DND-41 (cell line): ENCODE data around the gene ULBP1.
"Not testable (repeated sequence)": the region's sequence is repeated elsewhere in the genome, so short reads cannot be mapped to it uniquely, and the experiment has no call there.

Experiments
- ATAC-seq: fragments of 200-7000 bp; cut with Tn5 transposase; 3 replicates; pipeline ENCODE4 v1.9.1; 2021; ENCODE audit warnings: low read depth; ENCODE audit not compliant: insufficient read depth
- DNase-seq: peaks from one replicate; pipeline ENCODE4 v3.0.0-alpha.2; 2020
- H2AFZ ChIP-seq: 2 replicates; pipeline ENCODE4 v1.6.0; 2012; ENCODE audit warnings: low read depth, low read length
- H3K27ac ChIP-seq: 2 replicates; pipeline ENCODE4 v1.5.1; 2012; ENCODE audit warnings: low read length, inconsistent platforms
- H3K27me3 ChIP-seq: fragments of 200-600 bp; sonication (generic); 2 replicates; pipeline ENCODE4 v1.6.0; 2012; ENCODE audit warnings: low read length, mild to moderate bottlenecking, inconsistent platforms; ENCODE audit not compliant: insufficient read depth, poor library complexity
- H3K36me3 ChIP-seq: 2 replicates; pipeline ENCODE4 v1.5.1; 2012; ENCODE audit warnings: low read length, inconsistent platforms; ENCODE audit not compliant: insufficient read depth
- H3K4me1 ChIP-seq: 2 replicates; pipeline ENCODE4 v1.5.1; 2012; ENCODE audit warnings: mild to moderate bottlenecking, low read length; ENCODE audit not compliant: insufficient read depth
- H3K4me2 ChIP-seq: 2 replicates; pipeline ENCODE4 v1.6.0; 2012; ENCODE audit warnings: mild to moderate bottlenecking, moderate library complexity, low read length, inconsistent platforms; ENCODE audit not compliant: insufficient read depth
- H3K4me3 ChIP-seq, 2 experiments: fragments of 200-600 bp in 1 of 2; shearing (Covaris generic) in 1 of 2; 2 replicates each; pipeline ENCODE4 v1.5.1; 2012 to 2016; ENCODE audit warnings: inconsistent platforms in 2 of 2, low read length in 2 of 2, mild to moderate bottlenecking in 2 of 2, low read depth in 1 of 2, moderate library complexity in 1 of 2
- H3K79me2 ChIP-seq: 2 replicates; pipeline ENCODE4 v1.6.0; 2012; ENCODE audit warnings: low read length, inconsistent platforms; ENCODE audit not compliant: insufficient read depth
- H3K9ac ChIP-seq: 2 replicates; pipeline ENCODE4 v1.6.0; 2012; ENCODE audit warnings: low read depth, mild to moderate bottlenecking, inconsistent platforms, low read length, moderate library complexity
- H3K9me3 ChIP-seq: 2 replicates; pipeline ENCODE4 v1.5.1; 2012; ENCODE audit warnings: low read length, moderate library complexity, mild to moderate bottlenecking, inconsistent platforms; ENCODE audit not compliant: insufficient read depth, severe bottlenecking
- H4K20me1 ChIP-seq: 2 replicates; pipeline ENCODE4 v1.6.0; 2012; ENCODE audit warnings: low read length; ENCODE audit not compliant: insufficient read depth
- CTCF ChIP-seq: IDR thresholded peaks from 2 replicates; pipeline ENCODE4 v1.5.1; 2012; ENCODE audit warnings: borderline replicate concordance, low read length, moderate library complexity, mild to moderate bottlenecking; ENCODE audit not compliant: poor library complexity, severe bottlenecking; ENCODE audit errors: extremely low read depth
- EZH2 ChIP-seq: IDR thresholded peaks from 3 replicates; pipeline ENCODE4 v1.6.1; 2012; ENCODE audit warnings: borderline replicate concordance, low read depth, mild to moderate bottlenecking, moderate library complexity, low read length, inconsistent platforms; ENCODE audit not compliant: severe bottlenecking

Gene ULBP1

GRCh38 chr6:149936743-149937142, 27.0 kb upstream of the ULBP1 start:
- Histone ChIP-seq H3K4me1 (peaks cover 7% of the 10 kb centered on the region; the same call in 1 of the 2 replicates), H3K36me3 (no peaks in the 10 kb centered on the region), H3K4me3 (no peak overlapping the region), H3K27me3 (peaks cover 43% of the 10 kb centered on the region), H3K9ac (no peak overlapping the region), H3K27ac (no peak overlapping the region), H3K4me2 (no peak overlapping the region), H4K20me1 (0 out of 2 replicates have a peak, but pooled peaks cover 3% of the 10 kb centered on the region), H2AFZ (no peak overlapping the region), H3K79me2 (no peaks in the 10 kb centered on the region), H3K9me3 (no peaks in the 10 kb centered on the region)
- DNase-seq = no peak
- ATAC-seq = no peak
- no peak for TF ChIP-seq CTCF
- no peak for TF ChIP-seq EZH2

GRCh38 chr6:149938013-149938570, 25.7 kb upstream of the ULBP1 start:
- H3K27ac ChIP-seq, H3K79me2 ChIP-seq, H3K4me2 ChIP-seq, H3K36me3 ChIP-seq, H3K9me3 ChIP-seq, H4K20me1 ChIP-seq, H3K9ac ChIP-seq, ATAC-seq, H3K4me3 ChIP-seq, DNase-seq, H2AFZ ChIP-seq: not testable (repeated sequence)
- peaks cover 43% of the 10 kb centered on the region for H3K27me3 ChIP-seq
- H3K4me1 ChIP-seq = peaks cover 12% of the 10 kb centered on the region

- ATAC-seq (no peak), DNase-seq (no peak)
- Histone ChIP-seq H3K4me2 (no peak overlapping the region), H3K4me1 (peaks cover 12% of the 10 kb centered on the region), H3K27me3 (peaks cover 43% of the 10 kb centered on the region), H4K20me1 (0 out of 2 replicates have a peak, but pooled peaks cover 3% of the 10 kb centered on the region), H3K9ac (no peak overlapping the region), H3K9me3 (no peaks in the 10 kb centered on the region), H3K79me2 (no peaks in the 10 kb centered on the region; the same call in 1 of the 2 replicates), H2AFZ (no peak overlapping the region), H3K27ac (no peak overlapping the region), H3K4me3 (no peak overlapping the region), H3K36me3 (no peaks in the 10 kb centered on the region)
- TF ChIP-seq EZH2 (no peak), CTCF (no peak)
Observed at GRCh38 chr6:149938571-149939355, 25.0 kb upstream of the ULBP1 start.

- Histone ChIP-seq H3K4me3 (no peak overlapping the region), H3K4me1 (peaks cover 12% of the 10 kb centered on the region), H3K27ac (no peak overlapping the region), H3K36me3 (no peaks in the 10 kb centered on the region), H3K9ac (no peak overlapping the region), H3K4me2 (no peak overlapping the region), H2AFZ (no peak overlapping the region), H3K27me3 (peaks cover 43% of the 10 kb centered on the region), H3K9me3 (no peaks in the 10 kb centered on the region), H4K20me1 (0 out of 2 replicates have a peak, but pooled peaks cover 3% of the 10 kb centered on the region), H3K79me2 (no peaks in the 10 kb centered on the region; the same call in 1 of the 2 replicates)
- TF ChIP-seq EZH2 (no peak), CTCF (no peak)
- ATAC-seq (no peak), DNase-seq (no peak)
Observed at GRCh38 chr6:149939356-149939648, 24.4 kb upstream of the ULBP1 start.
